Stomach (tissue), 9 donors: ENCODE results near the gene OTX2. TPM values are rescaled to one million over a fixed set of nuclear protein-coding genes. Genes with fewer than 3 reads are reported as not detected.

Experiments
- DNase-seq, 2 donors: peaks; one replicate each; pipeline versions ENCODE4 v3.0.0 to v3.0.0-alpha.2; 2013 to 2019
- H3K27ac ChIP-seq, 5 donors: fragments of 200-600 bp in 4 of 5; sonication (generic) in 4 of 5; one replicate each; pipeline ENCODE4 v1.5.1; 2013 to 2019; ENCODE audit warnings: mild to moderate bottlenecking in 1 of 5, moderate library complexity in 1 of 5
- H3K27me3 ChIP-seq, 3 donors: fragments of 200-600 bp; sonication (generic); one replicate each; pipeline ENCODE4 v1.5.1; 2017 to 2019; ENCODE audit warnings: mixed run types in 1 of 3
- H3K36me3 ChIP-seq, 4 donors: fragments of 200-600 bp; sonication (generic); 1 replicate in 3 of 4; 2 replicates in 1 of 4; pipeline ENCODE4 v1.5.1; 2016 to 2019
- H3K4me1 ChIP-seq, 4 donors: fragments of 200-600 bp; sonication (generic); one replicate each; pipeline ENCODE4 v1.5.1; 2016 to 2019
- H3K4me3 ChIP-seq, 4 donors: fragments of 200-600 bp; sonication (generic) in 3 of 4; one replicate each; pipeline ENCODE4 v1.5.1; 2016 to 2019; ENCODE audit warnings: mild to moderate bottlenecking in 1 of 4
- H3K9me3 ChIP-seq, 4 donors: fragments of 200-600 bp; sonication (generic); one replicate each; pipeline ENCODE4 v1.5.1; 2016 to 2019
- CTCF ChIP-seq, 7 experiments: fragments of 450-650 bp in 4 of 7; fragments of 200-600 bp in 3 of 7; sonication (generic) in 3 of 7; IDR thresholded peaks; one replicate each; pipeline ENCODE4 v1.5.1; 2016 to 2019; ENCODE audit warnings: antibody characterized with exemption in 7 of 7, control low read depth in 2 of 7, mild to moderate bottlenecking in 1 of 7
- EP300 ChIP-seq: sonication (generic); formaldehyde crosslinking; IDR thresholded peaks from one replicate; pipeline ENCODE4 v1.6.1; 2017; ENCODE audit warnings: antibody characterized with exemption
- POLR2A ChIP-seq, 4 donors: fragments of 450-650 bp; IDR thresholded peaks; one replicate each; pipeline ENCODE4 v1.6.1; 2016; ENCODE audit warnings: antibody characterized with exemption in 4 of 4, control low read depth in 2 of 4, mild to moderate bottlenecking in 1 of 4, moderate library complexity in 1 of 4
- POLR2AphosphoS5 ChIP-seq, 3 donors: sonication (generic); formaldehyde crosslinking; IDR thresholded peaks; one replicate each; pipeline ENCODE4 v1.6.1; 2016; ENCODE audit warnings: antibody characterized with exemption in 3 of 3
- WGBS, 5 donors: extraction: QIAGEN DNeasy Blood & Tissue Kit in 3 of 5; methylation state at CpG; one replicate each; pipeline versions ENCODE4 v1.1.5 to v1.1.7; 2013 to 2018; 5-methylcytosine and 5-hydroxymethylcytosine counted together
- intact Hi-C: fragments of 100-400 bp; cut with DNase I; formaldehyde crosslinking; loops from one replicate; pipeline ENCODE4 v1.15.1; 2023; ENCODE audit warnings: low total_unique reads
- polyA plus RNA-seq, 3 donors: library from polyadenylated mRNA; stranded (reverse); fragments of 200-250 nt; gene quantifications; one replicate each; pipeline ENCODE4 v1.2.3, GENCODE V29; 2013
- total RNA-seq, 5 donors: library from RNA; depleted of rRNA; stranded (reverse); fragments of >200 nt; gene quantifications; one replicate each; pipeline versions ENCODE4 v1.1.0 to v1.2.3, GENCODE V29; 2014 to 2016
- donor health status: healthy with polysubstance abuse.
- donor health status: Bipolar disorder and iron deficiency.
- donor health status: healthy.

The OTX2 gene
- total and polyA plus RNA-seq, 8 donors, result not detected

- peaks cover 9 to 77% (median 17%) of the 10 kb centered on the region in 3 donors for H3K27me3 ChIP-seq
These were observed 20.3 kb downstream of the OTX2 start for GRCh38 chr14:56789955-56790354.

GRCh38 chr14:56787530-56787929 is 22.7 kb downstream of the OTX2 start:
- H3K9me3 ChIP-seq, result no peaks in the 10 kb centered on the region
- intact Hi-C loops, result no loop called here

More at GRCh38 chr14:56789955-56790354, 20.3 kb downstream of the OTX2 start:
- no peak overlapping the region for H3K4me3 ChIP-seq
- WGBS, 5 donors, result 91 to 100% (median 96%) methylated on average over 1 of the region's 1 CpG
- intact Hi-C loops, result no loop called here
- no peak overlapping the region for H3K27ac ChIP-seq
- H3K36me3 ChIP-seq, result no peaks in the 10 kb centered on the region
- DNase-seq, result no peak
- H3K9me3 ChIP-seq, result peaks cover 0 to 9% (median 2%) of the 10 kb centered on the region in 4 donors
- TF ChIP-seq POLR2AphosphoS5 (IDR thresholded peaks at IDR 0.05), result no peak
- TF ChIP-seq EP300, result no peak
- TF ChIP-seq POLR2A (IDR thresholded peaks at IDR 0.05), result no peak
- no peak for TF ChIP-seq CTCF (IDR thresholded peaks at IDR 0.05)
- H3K4me1 ChIP-seq, result peaks cover 0 to 10% (median 7%) of the 10 kb centered on the region in 4 donors

GRCh38 chr14:56782711-56783110 is 27.6 kb downstream of the OTX2 start:
- Histone ChIP-seq H3K4me3 (no peak overlapping the region), H3K4me1 (no peaks in the 10 kb centered on the region), H3K9me3 (no peaks in the 10 kb centered on the region), H3K36me3 (no peaks in the 10 kb centered on the region), H3K27ac (no peak overlapping the region), H3K27me3 (peaks cover 0 to 30% (median 0%) of the 10 kb centered on the region in 3 donors)
- intact Hi-C loops, result no loop called here
- DNase-seq, result no peak
- WGBS, 5 donors, result 73 to 86% (median 82%) methylated on average over 1 of the region's 1 CpG
- TF ChIP-seq POLR2A (IDR thresholded peaks at IDR 0.05) (no peak), POLR2AphosphoS5 (IDR thresholded peaks at IDR 0.05) (no peak), CTCF (IDR thresholded peaks at IDR 0.05) (no peak), EP300 (no peak)

More at GRCh38 chr14:56787530-56787929, 22.7 kb downstream of the OTX2 start:
- Histone ChIP-seq H3K36me3 (no peaks in the 10 kb centered on the region), H3K27ac (no peak overlapping the region), H3K27me3 (peaks cover 0 to 62% (median 0%) of the 10 kb centered on the region in 3 donors), H3K4me1 (no peaks in the 10 kb centered on the region), H3K4me3 (no peak overlapping the region)
- no peak for TF ChIP-seq POLR2AphosphoS5 (IDR thresholded peaks at IDR 0.05)
- TF ChIP-seq EP300, result no peak
- no peak for TF ChIP-seq POLR2A (IDR thresholded peaks at IDR 0.05)
- no peak for TF ChIP-seq CTCF (IDR thresholded peaks at IDR 0.05)
- no peak for DNase-seq

GRCh38 chr14:56774503-56774902 is 35.8 kb downstream of the OTX2 start:
- H3K36me3 ChIP-seq, result no peaks in the 10 kb centered on the region
- no peaks in the 10 kb centered on the region for H3K27me3 ChIP-seq
- H3K27ac ChIP-seq, result no peak overlapping the region
- peak in 1 of 2 donors; percentile 15 for DNase-seq
- 40 to 57% (median 50%) methylated on average over 6 of the region's 6 CpGs for WGBS, 5 donors
- no peak overlapping the region for H3K4me3 ChIP-seq
- no peaks in the 10 kb centered on the region for H3K4me1 ChIP-seq
- intact Hi-C loops, result no loop called here
- H3K9me3 ChIP-seq, result no peaks in the 10 kb centered on the region
- TF ChIP-seq EP300, result no peak
- TF ChIP-seq CTCF (IDR thresholded peaks at IDR 0.05), result no peak
- TF ChIP-seq POLR2AphosphoS5 (IDR thresholded peaks at IDR 0.05), result no peak
- no peak for TF ChIP-seq POLR2A (IDR thresholded peaks at IDR 0.05)
